ENCODE data around the gene AHNAK. TPM values are rescaled to one million over a fixed set of nuclear protein-coding genes. Genes with fewer than 3 reads are reported as not detected.

AHNAK gene
- total and polyA plus RNA-seq, 2 donors (not counting 1 experiment from before 2014, with no cell fraction given): 220 to 762 TPM

- H3K9ac ChIP-seq (ENCODE audit: insufficient read depth, low read length): no peak overlapping the region
- H4K20me1 ChIP-seq (ENCODE audit: control insufficient read depth, extremely low read depth, insufficient read depth, low read length): no peaks in the 10 kb centered on the region
- TF ChIP-seq EZH2 (IDR thresholded peaks at IDR 0.05; ENCODE audit: low read length, missing control alignments): no peak
- no peak for TF ChIP-seq CTCF (conservative IDR thresholded peaks at IDR 0.05 in 1 of 2, IDR thresholded peaks at IDR 0.05 in 1 of 2; ENCODE audit: low read depth in 1 of 2, low read length in 2 of 2)
- H3K9me3 ChIP-seq (ENCODE audit: control insufficient read depth, insufficient read depth, low read depth, low read length): no peaks in the 10 kb centered on the region
- H3K27me3 ChIP-seq (ENCODE audit: control insufficient read depth, insufficient read depth, low read length): no peaks in the 10 kb centered on the region
- no peak overlapping the region for H3K27ac ChIP-seq (ENCODE audit: insufficient read depth, low read length)
- no peaks in the 10 kb centered on the region for H3K36me3 ChIP-seq (ENCODE audit: control insufficient read depth, insufficient read depth, low read length)
- H3K4me3 ChIP-seq (replicated peaks in 1 of 4; ENCODE audit: control extremely low read depth in 1 of 4, insufficient read depth in 1 of 4, low read depth in 3 of 4, low read length in 4 of 4): no peak overlapping the region
- peaks cover 5% of the 10 kb centered on the region for H3K4me1 ChIP-seq (ENCODE audit: control insufficient read depth, extremely low read depth, insufficient read depth, low read length)
- no peaks in the 10 kb centered on the region for H3K79me2 ChIP-seq (ENCODE audit: control insufficient read depth, insufficient read depth, low read length)
- DNase-seq (ENCODE audit: low read depth in 2 of 2): no peak
- no peak overlapping the region for H2AFZ ChIP-seq (ENCODE audit: low read length)
- H3K4me2 ChIP-seq (ENCODE audit: extremely low read depth, insufficient read depth, low read length): no peak overlapping the region
Measured at GRCh38 chr11:62482753-62483152, 63.9 kb downstream of the AHNAK start.

GRCh38 chr11:62479631-62480201 is 66.9 kb downstream of the AHNAK start:
- Histone ChIP-seq H3K4me1 (ENCODE audit: control insufficient read depth, extremely low read depth, insufficient read depth, low read length) (peaks cover 5% of the 10 kb centered on the region), H3K27me3 (ENCODE audit: control insufficient read depth, insufficient read depth, low read length) (no peaks in the 10 kb centered on the region), H4K20me1 (ENCODE audit: control insufficient read depth, extremely low read depth, insufficient read depth, low read length) (no peaks in the 10 kb centered on the region), H3K4me3 (replicated peaks in 1 of 4; ENCODE audit: control extremely low read depth in 1 of 4, insufficient read depth in 1 of 4, low read depth in 3 of 4, low read length in 4 of 4) (no peak overlapping the region), H3K9me3 (ENCODE audit: control insufficient read depth, insufficient read depth, low read depth, low read length) (no peaks in the 10 kb centered on the region), H3K4me2 (ENCODE audit: extremely low read depth, insufficient read depth, low read length) (no peak overlapping the region), H3K27ac (ENCODE audit: insufficient read depth, low read length) (no peak overlapping the region), H2AFZ (ENCODE audit: low read length) (no peak overlapping the region), H3K79me2 (ENCODE audit: control insufficient read depth, insufficient read depth, low read length) (no peaks in the 10 kb centered on the region), H3K9ac (ENCODE audit: insufficient read depth, low read length) (no peak overlapping the region), H3K36me3 (ENCODE audit: control insufficient read depth, insufficient read depth, low read length) (no peaks in the 10 kb centered on the region)
- DNase-seq (ENCODE audit: low read depth in 2 of 2): no peak
- TF ChIP-seq EZH2 (IDR thresholded peaks at IDR 0.05; ENCODE audit: low read length, missing control alignments): no peak
- TF ChIP-seq CTCF (conservative IDR thresholded peaks at IDR 0.05 in 1 of 2, IDR thresholded peaks at IDR 0.05 in 1 of 2; ENCODE audit: low read depth in 1 of 2, low read length in 2 of 2): no peak

GRCh38 chr11:62477927-62478326 is 68.7 kb downstream of the AHNAK start:
- no peaks in the 10 kb centered on the region for H3K27me3 ChIP-seq (ENCODE audit: control insufficient read depth, insufficient read depth, low read length)
- H3K9me3 ChIP-seq (ENCODE audit: control insufficient read depth, insufficient read depth, low read depth, low read length): no peaks in the 10 kb centered on the region
- H3K79me2 ChIP-seq (ENCODE audit: control insufficient read depth, insufficient read depth, low read length): no peaks in the 10 kb centered on the region
- no peak overlapping the region for H2AFZ ChIP-seq (ENCODE audit: low read length)
- no peaks in the 10 kb centered on the region for H4K20me1 ChIP-seq (ENCODE audit: control insufficient read depth, extremely low read depth, insufficient read depth, low read length)
- no peak for DNase-seq (ENCODE audit: low read depth in 2 of 2)
- H3K4me1 ChIP-seq (ENCODE audit: control insufficient read depth, extremely low read depth, insufficient read depth, low read length): peaks cover 5% of the 10 kb centered on the region
- no peak overlapping the region for H3K9ac ChIP-seq (ENCODE audit: insufficient read depth, low read length)
- H3K27ac ChIP-seq (ENCODE audit: insufficient read depth, low read length): no peak overlapping the region
- no peaks in the 10 kb centered on the region for H3K36me3 ChIP-seq (ENCODE audit: control insufficient read depth, insufficient read depth, low read length)
- no peak overlapping the region for H3K4me3 ChIP-seq (replicated peaks in 1 of 4; ENCODE audit: control extremely low read depth in 1 of 4, insufficient read depth in 1 of 4, low read depth in 3 of 4, low read length in 4 of 4)
- H3K4me2 ChIP-seq (ENCODE audit: extremely low read depth, insufficient read depth, low read length): no peak overlapping the region
- TF ChIP-seq CTCF (conservative IDR thresholded peaks at IDR 0.05 in 1 of 2, IDR thresholded peaks at IDR 0.05 in 1 of 2; ENCODE audit: low read depth in 1 of 2, low read length in 2 of 2) (no peak), EZH2 (IDR thresholded peaks at IDR 0.05; ENCODE audit: low read length, missing control alignments) (no peak)

All from fibroblast of lung (primary cell).